ENCODE results near the gene SH3PXD2B.

DNA sequence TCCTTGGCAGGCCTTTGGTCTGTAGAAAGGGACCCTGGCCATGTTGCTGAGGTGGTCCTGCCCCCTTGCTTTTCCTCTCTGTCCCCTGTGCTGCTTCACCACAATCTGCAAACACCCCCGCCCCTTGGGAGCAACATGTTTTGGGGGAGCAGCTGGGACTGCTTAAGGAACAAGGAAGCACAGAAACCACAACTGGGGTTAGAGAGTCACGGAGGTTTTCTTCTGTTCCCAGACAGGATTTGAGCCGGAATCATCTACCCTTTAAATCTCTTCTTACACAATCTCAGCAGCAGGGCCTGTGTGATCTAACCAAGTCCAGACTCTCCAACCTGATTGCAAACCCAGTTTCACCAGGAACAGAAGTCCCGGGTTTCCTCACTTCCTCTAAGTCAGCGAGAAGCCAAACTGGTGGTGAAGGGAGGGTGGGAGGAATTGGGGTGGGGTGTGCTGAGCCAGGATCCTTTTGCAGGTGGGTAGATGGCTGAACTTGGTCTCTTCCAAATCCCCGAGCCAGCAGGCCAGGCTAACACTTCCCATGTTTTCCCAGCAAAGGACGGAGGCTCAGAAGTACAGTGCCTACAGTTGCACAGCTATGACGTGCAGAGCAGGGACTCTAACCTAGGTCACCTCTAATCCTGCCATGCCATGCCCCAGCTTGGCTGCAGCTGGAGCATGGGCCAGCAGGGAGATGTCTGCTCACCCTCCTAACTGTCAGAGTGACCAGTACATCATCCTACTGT, 25.0 kb downstream of the SH3PXD2B start:
- TF ChIP-seq, protein P1, sequence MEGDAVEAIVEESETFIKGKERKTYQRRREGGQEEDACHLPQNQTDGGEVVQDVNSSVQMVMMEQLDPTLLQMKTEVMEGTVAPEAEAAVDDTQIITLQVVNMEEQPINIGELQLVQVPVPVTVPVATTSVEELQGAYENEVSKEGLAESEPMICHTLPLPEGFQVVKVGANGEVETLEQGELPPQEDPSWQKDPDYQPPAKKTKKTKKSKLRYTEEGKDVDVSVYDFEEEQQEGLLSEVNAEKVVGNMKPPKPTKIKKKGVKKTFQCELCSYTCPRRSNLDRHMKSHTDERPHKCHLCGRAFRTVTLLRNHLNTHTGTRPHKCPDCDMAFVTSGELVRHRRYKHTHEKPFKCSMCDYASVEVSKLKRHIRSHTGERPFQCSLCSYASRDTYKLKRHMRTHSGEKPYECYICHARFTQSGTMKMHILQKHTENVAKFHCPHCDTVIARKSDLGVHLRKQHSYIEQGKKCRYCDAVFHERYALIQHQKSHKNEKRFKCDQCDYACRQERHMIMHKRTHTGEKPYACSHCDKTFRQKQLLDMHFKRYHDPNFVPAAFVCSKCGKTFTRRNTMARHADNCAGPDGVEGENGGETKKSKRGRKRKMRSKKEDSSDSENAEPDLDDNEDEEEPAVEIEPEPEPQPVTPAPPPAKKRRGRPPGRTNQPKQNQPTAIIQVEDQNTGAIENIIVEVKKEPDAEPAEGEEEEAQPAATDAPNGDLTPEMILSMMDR (IDR thresholded peaks at IDR 0.05 in 8 of 11, conservative IDR thresholded peaks at IDR 0.05 in 3 of 11): no peak
- TF ChIP-seq POLR2A (IDR thresholded peaks at IDR 0.05): no peak
